HFFc6 (cell line): ENCODE results near the gene PDE4D. TPM values are rescaled to one million over a fixed set of nuclear protein-coding genes. Genes with fewer than 3 reads are reported as not detected.

ENCODE experiments used
- DNase-seq: peaks from one replicate; pipeline ENCODE4 v3.0.0-alpha.2; 2018
- H3K27ac Mint-ChIP-seq: 2 replicates; pipeline ENCODE4 v1.8.0; 2020; ENCODE audit warnings: mild to moderate bottlenecking, mixed read lengths
- H3K27me3 Mint-ChIP-seq: 2 replicates; pipeline ENCODE4 v1.8.0; 2021; ENCODE audit warnings: mild to moderate bottlenecking, moderate library complexity, mixed read lengths; ENCODE audit not compliant: insufficient read depth
- H3K36me3 Mint-ChIP-seq: 2 replicates; pipeline ENCODE4 v1.8.0; 2021; ENCODE audit warnings: low read depth, mixed read lengths
- H3K4me1 Mint-ChIP-seq: 2 replicates; pipeline ENCODE4 v1.8.0; 2020; ENCODE audit warnings: low read depth, mixed read lengths
- H3K4me3 Mint-ChIP-seq: 2 replicates; pipeline ENCODE4 v1.8.0; 2020; ENCODE audit warnings: mild to moderate bottlenecking, moderate library complexity, mixed read lengths
- H3K9me3 Mint-ChIP-seq: 2 replicates; pipeline ENCODE4 v1.8.0; 2020; ENCODE audit warnings: mild to moderate bottlenecking, mixed read lengths
- total RNA-seq, 6 experiments: library from RNA; stranded (reverse); fragmentation: NEBNext Ultra II Directional; extraction: Animal tissue kit (Norgen Biotek cat#: 25700); gene quantifications; 2 replicates in 1 of 6; 3 replicates in 5 of 6; pipeline ENCODE4 v1.2.3, GENCODE V29; 2021
- TF ChIP-seq, protein P1 (sequence below): fragments of 200-600 bp; sonication (generic); IDR thresholded peaks from 2 replicates; pipeline ENCODE4 v1.5.0; 2021; ENCODE audit warnings: antibody characterized with exemption, mild to moderate bottlenecking

Gene PDE4D
- total RNA-seq, 6 experiments from 2014 or later, result 1.8 to 7.3 (median 6.2) TPM

GRCh38 chr5:59624898-59625297 is 268.6 kb downstream of the PDE4D start:
- DNase-seq, result no peak
- Mint-ChIP-seq H3K9me3 (no peaks in the 10 kb centered on the region), H3K4me3 (no peak overlapping the region), H3K36me3 (no peaks in the 10 kb centered on the region), H3K4me1 (no peaks in the 10 kb centered on the region), H3K27me3 (no peaks in the 10 kb centered on the region), H3K27ac (no peak overlapping the region)
- TF ChIP-seq, protein P1, sequence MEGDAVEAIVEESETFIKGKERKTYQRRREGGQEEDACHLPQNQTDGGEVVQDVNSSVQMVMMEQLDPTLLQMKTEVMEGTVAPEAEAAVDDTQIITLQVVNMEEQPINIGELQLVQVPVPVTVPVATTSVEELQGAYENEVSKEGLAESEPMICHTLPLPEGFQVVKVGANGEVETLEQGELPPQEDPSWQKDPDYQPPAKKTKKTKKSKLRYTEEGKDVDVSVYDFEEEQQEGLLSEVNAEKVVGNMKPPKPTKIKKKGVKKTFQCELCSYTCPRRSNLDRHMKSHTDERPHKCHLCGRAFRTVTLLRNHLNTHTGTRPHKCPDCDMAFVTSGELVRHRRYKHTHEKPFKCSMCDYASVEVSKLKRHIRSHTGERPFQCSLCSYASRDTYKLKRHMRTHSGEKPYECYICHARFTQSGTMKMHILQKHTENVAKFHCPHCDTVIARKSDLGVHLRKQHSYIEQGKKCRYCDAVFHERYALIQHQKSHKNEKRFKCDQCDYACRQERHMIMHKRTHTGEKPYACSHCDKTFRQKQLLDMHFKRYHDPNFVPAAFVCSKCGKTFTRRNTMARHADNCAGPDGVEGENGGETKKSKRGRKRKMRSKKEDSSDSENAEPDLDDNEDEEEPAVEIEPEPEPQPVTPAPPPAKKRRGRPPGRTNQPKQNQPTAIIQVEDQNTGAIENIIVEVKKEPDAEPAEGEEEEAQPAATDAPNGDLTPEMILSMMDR, result no peak

DNA sequence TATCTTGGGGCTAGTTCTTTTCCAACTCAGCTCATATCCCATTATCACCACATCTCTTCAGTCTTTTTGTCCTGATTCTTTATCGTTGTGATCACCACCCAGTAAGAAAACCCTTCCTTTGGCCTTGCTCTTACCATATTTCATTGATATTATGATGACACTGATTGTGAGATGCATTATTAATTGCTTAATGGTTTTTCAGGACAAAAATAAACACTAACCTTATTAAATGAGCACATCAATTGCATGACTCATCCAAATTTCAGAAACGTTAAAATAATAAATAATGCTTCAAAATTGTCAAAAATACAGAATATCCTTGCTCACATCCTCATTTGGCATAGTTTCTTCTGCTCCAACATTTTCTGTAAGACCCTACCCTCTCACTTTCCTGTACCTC is 270.7 kb downstream of the PDE4D start:
- H3K4me1 Mint-ChIP-seq, result no peaks in the 10 kb centered on the region
- H3K36me3 Mint-ChIP-seq, result no peaks in the 10 kb centered on the region
- H3K4me3 Mint-ChIP-seq, result no peak overlapping the region
- TF ChIP-seq, protein P1, result no peak
- H3K9me3 Mint-ChIP-seq, result no peaks in the 10 kb centered on the region
- no peak for DNase-seq
- no peak overlapping the region for H3K27ac Mint-ChIP-seq
- no peaks in the 10 kb centered on the region for H3K27me3 Mint-ChIP-seq

DNA sequence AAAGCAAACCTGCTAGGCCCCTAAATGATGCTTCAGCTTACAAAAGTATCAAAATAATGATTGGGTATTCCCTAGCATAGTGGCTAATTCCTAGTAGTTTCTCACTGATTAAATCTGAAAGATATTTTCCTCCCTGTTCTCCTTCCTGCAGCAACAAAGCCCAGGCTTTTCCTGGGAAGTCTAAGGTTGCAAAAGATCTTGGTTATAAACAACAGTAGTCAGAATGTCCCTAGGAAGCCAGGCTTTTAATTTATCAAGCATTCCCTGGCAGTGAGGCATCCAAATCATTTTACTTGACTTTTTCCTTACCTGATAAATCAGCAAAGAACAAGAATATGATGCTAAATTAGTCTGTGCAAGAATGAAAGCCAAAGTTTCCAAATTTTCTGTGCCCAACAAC is 272.0 kb downstream of the PDE4D start:
- no peaks in the 10 kb centered on the region for H3K9me3 Mint-ChIP-seq
- no peak for DNase-seq
- H3K4me3 Mint-ChIP-seq, result no peak overlapping the region
- H3K4me1 Mint-ChIP-seq, result no peaks in the 10 kb centered on the region; the same call in 1 of the 2 replicates
- H3K36me3 Mint-ChIP-seq, result no peaks in the 10 kb centered on the region
- H3K27me3 Mint-ChIP-seq, result no peaks in the 10 kb centered on the region
- H3K27ac Mint-ChIP-seq, result no peak overlapping the region
- TF ChIP-seq, protein P1, result no peak

DNA sequence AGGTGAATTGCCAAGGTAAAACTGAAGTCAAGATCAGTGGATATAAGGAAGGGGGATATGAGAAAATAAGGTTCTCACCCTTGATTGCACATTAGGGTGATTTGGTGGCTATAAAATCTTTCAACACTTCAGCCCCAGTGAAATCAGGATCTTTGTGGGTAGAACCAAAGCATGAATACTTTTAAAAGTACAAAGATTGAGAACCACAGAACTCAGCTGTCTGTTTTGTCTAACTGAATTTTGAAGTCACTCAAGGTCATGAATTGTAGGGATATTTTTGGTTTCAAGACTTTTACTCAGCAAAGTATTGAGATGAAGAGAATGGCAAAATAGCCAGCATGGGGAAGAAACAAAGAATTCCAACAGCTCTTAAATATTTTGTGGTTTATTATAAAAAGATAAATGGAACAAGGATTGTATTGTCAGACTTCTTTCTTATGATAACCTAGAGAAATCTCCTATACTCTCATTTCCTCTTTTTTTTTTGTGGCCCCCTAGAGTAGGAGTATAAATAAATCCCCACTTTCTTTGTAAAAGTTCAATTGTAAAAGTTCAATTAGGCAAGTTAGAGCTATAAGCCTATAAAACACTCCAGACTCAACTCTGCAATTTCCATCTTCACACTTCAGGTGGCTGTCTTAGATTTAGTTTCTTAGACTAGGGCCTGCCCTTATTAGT is 272.9 kb downstream of the PDE4D start:
- Mint-ChIP-seq H3K27me3 (no peaks in the 10 kb centered on the region), H3K9me3 (no peaks in the 10 kb centered on the region), H3K36me3 (no peaks in the 10 kb centered on the region), H3K4me1 (peaks cover 1% of the 10 kb centered on the region; the same call in 1 of the 2 replicates), H3K4me3 (no peak overlapping the region), H3K27ac (no peak overlapping the region)
- DNase-seq, result no peak
- TF ChIP-seq, protein P1, result no peak

- H3K36me3 Mint-ChIP-seq, result no peaks in the 10 kb centered on the region
- no peak overlapping the region for H3K4me3 Mint-ChIP-seq
- no peaks in the 10 kb centered on the region for H3K27me3 Mint-ChIP-seq
- TF ChIP-seq, protein P1, result no peak
- H3K27ac Mint-ChIP-seq, result no peak overlapping the region
- DNase-seq, result no peak
- H3K4me1 Mint-ChIP-seq, result peaks cover 8% of the 10 kb centered on the region
- H3K9me3 Mint-ChIP-seq, result no peaks in the 10 kb centered on the region
Measured at GRCh38 chr5:59618644-59619043, 274.9 kb downstream of the PDE4D start.
